HG02981 (cell line): ENCODE results near the gene BCL2.

Source experiments
- ATAC-seq: cut with Tn5 transposase; IDR thresholded peaks from one replicate; pipeline ENCODE4 v1.9.1; 2021; ENCODE audit warnings: mild to moderate bottlenecking, moderate library complexity; ENCODE audit not compliant: unreplicated experiment

Gene BCL2

GRCh38 chr18:63099091-63099840 lies 220.3 kb downstream of the BCL2 start:
- peak; percentile 4 for ATAC-seq

GRCh38 chr18:63098018-63098981 lies 221.3 kb downstream of the BCL2 start:
- peak; percentile 63 for ATAC-seq

- ATAC-seq, result no peak
Observed at GRCh38 chr18:63097178-63097577, 222.4 kb downstream of the BCL2 start.

- ATAC-seq, result no peak
Observed at GRCh38 chr18:63096327-63096874, 223.2 kb downstream of the BCL2 start.

- no peak for ATAC-seq
Observed at GRCh38 chr18:63095768-63096167, 223.8 kb downstream of the BCL2 start.

GRCh38 chr18:63091671-63092364 lies 227.8 kb downstream of the BCL2 start:
- no peak for ATAC-seq

- ATAC-seq, result no peak
Observed at GRCh38 chr18:63090334-63090733, 229.2 kb downstream of the BCL2 start.

GRCh38 chr18:63089041-63089440 lies 230.5 kb downstream of the BCL2 start:
- ATAC-seq, result no peak

GRCh38 chr18:63088262-63088661 lies 231.3 kb downstream of the BCL2 start:
- no peak for ATAC-seq

GRCh38 chr18:63087421-63088230 lies 231.9 kb downstream of the BCL2 start:
- no peak for ATAC-seq

GRCh38 chr18:63085611-63086010 lies 234.0 kb downstream of the BCL2 start:
- ATAC-seq, result no peak

- no peak for ATAC-seq
Observed at GRCh38 chr18:63084219-63084618, 235.3 kb downstream of the BCL2 start.

- no peak for ATAC-seq
Observed at GRCh38 chr18:63083555-63083954, 236.0 kb downstream of the BCL2 start.

- no peak for ATAC-seq
Observed at GRCh38 chr18:63083020-63083531, 236.5 kb downstream of the BCL2 start.

GRCh38 chr18:63082366-63083019 lies 237.1 kb downstream of the BCL2 start:
- ATAC-seq, result no peak

- ATAC-seq, result peak; percentile 44
Observed at GRCh38 chr18:63079114-63079513, 240.5 kb downstream of the BCL2 start.

- peak; percentile 82 for ATAC-seq
Observed at GRCh38 chr18:63078471-63078870, 241.1 kb downstream of the BCL2 start.

- peak; percentile 35 for ATAC-seq
Observed at GRCh38 chr18:63074981-63075404, 244.6 kb downstream of the BCL2 start.

GRCh38 chr18:63073481-63073880 lies 246.1 kb downstream of the BCL2 start:
- peak; percentile 46 for ATAC-seq
